Astrocyte (in vitro differentiated cells and primary cell): ENCODE results near the gene EPC2. TPM values are rescaled to one million over a fixed set of nuclear protein-coding genes. Genes with fewer than 3 reads are reported as not detected.
"Not testable (repeated sequence)": the region's sequence is repeated elsewhere in the genome, so short reads cannot be mapped to it uniquely, and the experiment has no call there.

ENCODE experiments used
- DNase-seq: peaks from one replicate; pipeline ENCODE4 v3.0.0-alpha.2; 2010; ENCODE audit warnings: low read depth
- FAIRE-seq: peaks from 2 replicates; lab custom pipeline; 2011; peaks lifted over from hg19 to GRCh38; lab: Jason Lieb, UNC
- H2AFZ ChIP-seq: 2 replicates; pipeline ENCODE4 v1.6.0; 2012; ENCODE audit warnings: low read depth, low read length, inconsistent platforms
- H3K27ac ChIP-seq: 2 replicates; pipeline ENCODE4 v1.5.1; 2011; ENCODE audit warnings: low read depth, low read length, inconsistent platforms
- H3K27me3 ChIP-seq: 2 replicates; pipeline ENCODE4 v1.6.0; 2011; ENCODE audit warnings: low read length, inconsistent platforms; ENCODE audit not compliant: insufficient read depth
- H3K36me3 ChIP-seq: 2 replicates; pipeline ENCODE4 v1.5.1; 2011; ENCODE audit warnings: low read length, inconsistent platforms; ENCODE audit not compliant: insufficient read depth
- H3K4me1 ChIP-seq: 2 replicates; pipeline ENCODE4 v1.5.1; 2011; ENCODE audit warnings: low read length, inconsistent platforms; ENCODE audit not compliant: insufficient read depth
- H3K4me2 ChIP-seq: 2 replicates; pipeline ENCODE4 v1.6.0; 2012; ENCODE audit warnings: low read length, inconsistent platforms
- H3K4me3 ChIP-seq: 2 replicates; pipeline ENCODE4 v1.5.1; 2011; ENCODE audit warnings: low read depth, mild to moderate bottlenecking, low read length, inconsistent platforms; ENCODE audit not compliant: insufficient read depth
- H3K79me2 ChIP-seq: 2 replicates; pipeline ENCODE4 v1.6.0; 2012; ENCODE audit warnings: mild to moderate bottlenecking, low read length, inconsistent platforms; ENCODE audit not compliant: insufficient read depth
- H3K9ac ChIP-seq: 2 replicates; pipeline ENCODE4 v1.6.0; 2012; ENCODE audit warnings: mild to moderate bottlenecking, low read length, inconsistent platforms
- H3K9me3 ChIP-seq: 2 replicates; pipeline ENCODE4 v1.5.1; 2012; ENCODE audit warnings: low read depth, mild to moderate bottlenecking, low read length, inconsistent platforms; ENCODE audit not compliant: insufficient read depth
- H4K20me1 ChIP-seq: 2 replicates; pipeline ENCODE4 v1.6.0; 2012; ENCODE audit warnings: low read length, inconsistent platforms; ENCODE audit not compliant: insufficient read depth
- H3K27ac Mint-ChIP-seq: one replicate; pipeline ENCODE4 v1.8.0; 2021; ENCODE audit warnings: mild to moderate bottlenecking, mixed read lengths; ENCODE audit not compliant: unreplicated experiment
- H3K27me3 Mint-ChIP-seq: one replicate; pipeline ENCODE4 v1.8.0; 2021; ENCODE audit warnings: low read depth, mixed read lengths; ENCODE audit not compliant: unreplicated experiment
- H3K36me3 Mint-ChIP-seq: one replicate; pipeline ENCODE4 v1.8.0; 2021; ENCODE audit warnings: low read depth, mixed read lengths; ENCODE audit not compliant: unreplicated experiment
- H3K4me1 Mint-ChIP-seq: one replicate; pipeline ENCODE4 v1.8.0; 2021; ENCODE audit warnings: low read depth, mixed read lengths; ENCODE audit not compliant: unreplicated experiment
- H3K4me3 Mint-ChIP-seq: one replicate; pipeline ENCODE4 v1.8.0; 2021; ENCODE audit warnings: mild to moderate bottlenecking, moderate library complexity, mixed read lengths; ENCODE audit not compliant: unreplicated experiment
- H3K9me3 Mint-ChIP-seq: one replicate; pipeline ENCODE4 v1.8.0; 2021; ENCODE audit warnings: mild to moderate bottlenecking, mixed read lengths; ENCODE audit not compliant: unreplicated experiment
- EZH2 ChIP-seq: IDR thresholded peaks from 2 replicates; pipeline ENCODE4 v1.6.1; 2012; ENCODE audit warnings: mild to moderate bottlenecking, low read length, inconsistent platforms; ENCODE audit not compliant: insufficient read depth
- total RNA-seq: library from RNA; stranded (reverse); gene quantifications from 2 replicates; pipeline ENCODE4 v1.2.1, GENCODE V29; 2021
- TF ChIP-seq, protein P1 (sequence below): IDR thresholded peaks from 2 replicates; pipeline ENCODE4 v1.5.1; 2011; ENCODE audit warnings: low read depth, mild to moderate bottlenecking, inconsistent platforms, low read length, moderate library complexity; ENCODE audit not compliant: insufficient read depth

The EPC2 gene
- total RNA-seq, 1 donor from 2014 or later, result 24.8 TPM

DNA sequence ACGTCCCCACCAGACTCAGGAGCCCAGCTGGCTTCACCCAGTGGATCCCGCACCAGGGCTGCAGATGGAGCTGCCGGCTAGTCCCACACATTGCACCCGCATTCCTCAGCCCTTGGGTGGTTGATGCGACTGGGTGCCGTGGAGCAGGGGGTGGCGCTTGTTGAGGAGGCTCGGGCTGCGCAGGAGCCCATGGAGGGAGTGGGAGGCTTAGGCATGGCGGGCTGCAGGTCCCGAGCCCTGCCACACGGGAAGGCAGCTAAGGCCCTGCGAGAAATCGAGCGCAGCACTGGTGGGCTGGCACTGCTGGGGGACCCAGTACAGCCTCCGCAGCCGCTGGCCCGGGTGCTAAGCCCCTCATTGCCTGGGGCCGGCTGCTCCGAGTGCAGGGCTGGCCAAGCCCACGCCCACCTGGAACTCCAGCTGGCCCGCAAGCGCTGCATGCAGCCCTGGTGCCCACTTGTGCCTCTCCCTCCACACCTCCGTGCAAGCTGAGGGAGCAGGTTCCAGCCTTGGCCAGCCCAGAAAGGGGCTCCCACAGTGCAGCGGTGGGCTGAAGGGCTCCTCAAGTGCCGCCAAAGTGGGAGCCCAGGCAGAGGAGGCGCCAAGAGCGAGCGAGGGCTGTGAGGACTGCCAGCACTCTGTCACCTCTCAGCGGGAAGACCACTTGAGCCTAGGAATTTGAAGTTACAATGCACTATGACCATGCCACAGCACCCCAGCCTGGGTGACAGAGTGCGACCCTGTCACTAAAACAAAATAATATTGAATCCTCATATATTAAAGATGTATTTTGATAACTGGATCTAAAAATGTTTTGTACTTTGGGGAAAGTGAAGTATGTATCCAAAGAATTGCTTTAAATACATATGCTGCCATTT lies 34.0 kb downstream of the EPC2 start:
- peaks cover 25% of the 10 kb centered on the region for H3K4me1 Mint-ChIP-seq
- FAIRE-seq, result not testable (repeated sequence)

DNA sequence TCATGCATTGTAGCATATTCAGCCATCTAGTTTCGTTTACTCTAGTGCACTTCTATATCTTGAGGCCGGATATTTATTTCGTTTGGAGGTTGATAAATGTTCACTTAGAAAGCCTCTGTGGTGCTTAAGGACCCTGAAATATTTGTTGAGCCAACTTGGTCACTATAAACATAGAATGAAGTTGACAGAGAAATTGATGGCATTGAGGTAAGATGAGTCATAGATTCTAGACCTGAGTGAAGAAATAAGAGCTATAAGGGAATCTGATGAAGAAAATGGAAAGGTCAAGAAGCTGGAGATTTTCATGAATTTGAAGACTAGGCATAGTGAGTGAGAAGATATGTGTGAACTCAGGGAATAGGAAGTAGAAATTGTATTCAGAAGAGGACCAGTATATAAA lies 35.9 kb downstream of the EPC2 start:
- Mint-ChIP-seq H3K4me1 (peaks cover 9% of the 10 kb centered on the region), H3K27ac (no peak overlapping the region), H3K36me3 (no peaks in the 10 kb centered on the region), H3K9me3 (no peaks in the 10 kb centered on the region), H3K4me3 (no peak overlapping the region), H3K27me3 (no peaks in the 10 kb centered on the region)
- peaks cover 76% of the 10 kb centered on the region for H4K20me1 ChIP-seq
- no peak overlapping the region for H3K4me3 ChIP-seq
- H3K9ac ChIP-seq, result no peak overlapping the region
- H3K9me3 ChIP-seq, result no peaks in the 10 kb centered on the region
- TF ChIP-seq EZH2, result no peak
- TF ChIP-seq, protein P1, sequence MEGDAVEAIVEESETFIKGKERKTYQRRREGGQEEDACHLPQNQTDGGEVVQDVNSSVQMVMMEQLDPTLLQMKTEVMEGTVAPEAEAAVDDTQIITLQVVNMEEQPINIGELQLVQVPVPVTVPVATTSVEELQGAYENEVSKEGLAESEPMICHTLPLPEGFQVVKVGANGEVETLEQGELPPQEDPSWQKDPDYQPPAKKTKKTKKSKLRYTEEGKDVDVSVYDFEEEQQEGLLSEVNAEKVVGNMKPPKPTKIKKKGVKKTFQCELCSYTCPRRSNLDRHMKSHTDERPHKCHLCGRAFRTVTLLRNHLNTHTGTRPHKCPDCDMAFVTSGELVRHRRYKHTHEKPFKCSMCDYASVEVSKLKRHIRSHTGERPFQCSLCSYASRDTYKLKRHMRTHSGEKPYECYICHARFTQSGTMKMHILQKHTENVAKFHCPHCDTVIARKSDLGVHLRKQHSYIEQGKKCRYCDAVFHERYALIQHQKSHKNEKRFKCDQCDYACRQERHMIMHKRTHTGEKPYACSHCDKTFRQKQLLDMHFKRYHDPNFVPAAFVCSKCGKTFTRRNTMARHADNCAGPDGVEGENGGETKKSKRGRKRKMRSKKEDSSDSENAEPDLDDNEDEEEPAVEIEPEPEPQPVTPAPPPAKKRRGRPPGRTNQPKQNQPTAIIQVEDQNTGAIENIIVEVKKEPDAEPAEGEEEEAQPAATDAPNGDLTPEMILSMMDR, result no peak
- H3K4me1 ChIP-seq, result peaks cover 8% of the 10 kb centered on the region
- no peak overlapping the region for H3K4me2 ChIP-seq
- H3K27me3 ChIP-seq, result no peaks in the 10 kb centered on the region
- H3K79me2 ChIP-seq, result peaks cover 93% of the 10 kb centered on the region
- no peaks in the 10 kb centered on the region for H3K36me3 ChIP-seq
- H2AFZ ChIP-seq, result no peak overlapping the region
- peak; percentile 67 for DNase-seq
- H3K27ac ChIP-seq, result no peak overlapping the region
- FAIRE-seq, result no peak

More for the DNA sequence above, 34.0 kb downstream of the EPC2 start:
- not testable (repeated sequence) for H3K36me3 Mint-ChIP-seq, H3K27ac Mint-ChIP-seq, H3K4me2 ChIP-seq, H2AFZ ChIP-seq, DNase-seq, H3K9me3 ChIP-seq, H3K27ac ChIP-seq, H3K4me3 Mint-ChIP-seq, H3K36me3 ChIP-seq, H3K9me3 Mint-ChIP-seq, H3K27me3 ChIP-seq, H3K4me3 ChIP-seq, H3K27me3 Mint-ChIP-seq, H3K9ac ChIP-seq
- Histone ChIP-seq H3K79me2 (peaks cover 94% of the 10 kb centered on the region), H3K4me1 (peaks cover 11% of the 10 kb centered on the region), H4K20me1 (peaks cover 76% of the 10 kb centered on the region)

DNA sequence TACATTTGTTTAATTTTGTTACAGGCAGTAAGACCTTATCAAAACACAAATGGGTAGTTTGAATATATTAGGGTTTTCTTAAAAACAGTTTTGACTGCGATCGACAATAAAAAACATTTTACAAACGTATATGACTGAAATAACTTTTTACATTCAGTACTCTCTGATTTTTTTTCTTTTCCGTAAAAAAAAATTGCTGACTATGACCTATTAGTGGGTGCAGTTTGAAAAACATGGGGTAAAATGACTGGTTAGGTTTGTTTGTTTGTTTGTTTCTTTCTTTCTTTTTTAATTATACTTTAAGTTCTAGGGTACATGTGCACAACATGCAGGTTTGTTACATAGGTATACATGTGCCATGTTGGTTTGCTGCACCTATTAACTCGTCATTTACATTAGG lies 36.9 kb downstream of the EPC2 start:
- Mint-ChIP-seq H3K27me3 (no peaks in the 10 kb centered on the region), H3K4me1 (peaks cover 10% of the 10 kb centered on the region)
- H3K79me2 ChIP-seq, result peaks cover 93% of the 10 kb centered on the region

DNA sequence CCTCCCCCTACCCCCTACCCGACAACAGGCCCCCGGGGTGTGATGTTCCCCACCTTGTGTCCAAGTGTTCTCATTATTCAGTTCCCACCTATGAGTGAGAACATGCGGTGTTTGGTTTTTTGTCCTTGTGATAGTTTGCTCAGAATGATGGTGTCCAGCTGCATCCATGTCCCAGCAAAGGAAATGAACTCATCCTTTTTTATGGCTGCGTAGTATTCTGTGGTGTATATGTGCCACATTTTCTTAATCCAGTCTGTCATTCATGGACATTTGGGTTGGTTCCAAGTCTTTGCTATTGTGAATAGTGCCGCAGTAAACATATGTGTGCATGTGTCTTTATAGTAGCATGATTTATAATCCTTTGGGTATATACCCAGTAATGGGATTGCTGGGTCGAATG lies 37.3 kb downstream of the EPC2 start:
- not testable (repeated sequence) for H3K9me3 ChIP-seq, H3K36me3 Mint-ChIP-seq, H3K27ac Mint-ChIP-seq, H3K9me3 Mint-ChIP-seq, H3K36me3 ChIP-seq, DNase-seq, H3K27ac ChIP-seq, H3K4me1 ChIP-seq, H3K27me3 ChIP-seq, H3K4me2 ChIP-seq, H3K27me3 Mint-ChIP-seq, H3K4me3 ChIP-seq, H3K9ac ChIP-seq, FAIRE-seq, H3K4me3 Mint-ChIP-seq, H2AFZ ChIP-seq
- peaks cover 10% of the 10 kb centered on the region for H3K4me1 Mint-ChIP-seq
- H3K79me2 ChIP-seq, result peaks cover 93% of the 10 kb centered on the region
- peaks cover 76% of the 10 kb centered on the region for H4K20me1 ChIP-seq

More for the DNA sequence above, 36.9 kb downstream of the EPC2 start:
- H4K20me1 ChIP-seq, result peaks cover 76% of the 10 kb centered on the region
- H3K27ac Mint-ChIP-seq, result no peak overlapping the region
- no peaks in the 10 kb centered on the region for H3K36me3 Mint-ChIP-seq
- FAIRE-seq (no peak), DNase-seq (no peak)
- no peak overlapping the region for H3K9ac ChIP-seq
- H3K27me3 ChIP-seq, result no peaks in the 10 kb centered on the region
- H3K4me3 Mint-ChIP-seq, result no peak overlapping the region
- H3K9me3 Mint-ChIP-seq, result no peaks in the 10 kb centered on the region
- H3K4me1 ChIP-seq, result peaks cover 5% of the 10 kb centered on the region
- no peak overlapping the region for H3K27ac ChIP-seq
- H3K4me3 ChIP-seq, result no peak overlapping the region
- H3K4me2 ChIP-seq, result no peak overlapping the region
- H3K9me3 ChIP-seq, result no peaks in the 10 kb centered on the region
- H3K36me3 ChIP-seq, result no peaks in the 10 kb centered on the region
- TF ChIP-seq, protein P1, result no peak
- TF ChIP-seq EZH2, result no peak
- no peak overlapping the region for H2AFZ ChIP-seq
